Natural killer cell (primary cell): ENCODE measurements around the gene TMPRSS3. TPM values are rescaled to one million over a fixed set of nuclear protein-coding genes. Genes with fewer than 3 reads are reported as not detected.

Experiments
- ATAC-seq, 3 donors: fragments of 150-1000 bp in 2 of 3; fragments of 200-7000 bp in 1 of 3; cut with Tn5 transposase; 1 replicate in 1 of 3; 2 replicates in 2 of 3; pipeline ENCODE4 v1.10.0; 2021; ENCODE audit warnings: mild to moderate bottlenecking in 2 of 3, moderate library complexity in 2 of 3
- DNase-seq, 2 donors: peaks; one replicate each; pipeline versions ENCODE4 v3.0.0 to v3.0.0-alpha.2; 2013 to 2021; ENCODE audit warnings: mixed read lengths in 1 of 2
- H3K27ac ChIP-seq: one replicate; pipeline ENCODE4 v1.5.1; 2013; ENCODE audit warnings: mild to moderate bottlenecking, low read length
- H3K27me3 ChIP-seq: one replicate; pipeline ENCODE4 v1.6.1; 2013; ENCODE audit warnings: low read length; ENCODE audit not compliant: control insufficient read depth, insufficient read depth
- H3K36me3 ChIP-seq: one replicate; pipeline ENCODE4 v1.6.1; 2013; ENCODE audit warnings: low read length; ENCODE audit not compliant: control insufficient read depth, insufficient read depth
- H3K4me1 ChIP-seq: one replicate; pipeline ENCODE4 v1.6.1; 2013; ENCODE audit warnings: low read length; ENCODE audit not compliant: control insufficient read depth, insufficient read depth
- H3K4me3 ChIP-seq: one replicate; pipeline ENCODE4 v1.5.1; 2013; ENCODE audit warnings: low read length
- H3K9me3 ChIP-seq: one replicate; pipeline ENCODE4 v1.6.1; 2013; ENCODE audit warnings: low read length; ENCODE audit not compliant: control insufficient read depth, insufficient read depth
- H3K27ac Mint-ChIP-seq, 2 donors: one replicate each; pipeline ENCODE4 v1.8.0; 2022; ENCODE audit warnings: mild to moderate bottlenecking in 2 of 2, mixed read lengths in 2 of 2, moderate library complexity in 1 of 2
- H3K27me3 Mint-ChIP-seq, 2 donors: one replicate each; pipeline ENCODE4 v1.8.0; 2022; ENCODE audit warnings: low read depth in 2 of 2, mixed read lengths in 2 of 2
- H3K36me3 Mint-ChIP-seq: one replicate; pipeline ENCODE4 v1.8.0; 2022; ENCODE audit warnings: mixed read lengths
- H3K4me1 Mint-ChIP-seq, 2 donors: one replicate each; pipeline ENCODE4 v1.8.0; 2022; ENCODE audit warnings: mixed read lengths in 2 of 2
- H3K4me3 Mint-ChIP-seq: one replicate; pipeline ENCODE4 v1.8.0; 2022; ENCODE audit warnings: mild to moderate bottlenecking, moderate library complexity, mixed read lengths
- H3K9me3 Mint-ChIP-seq, 2 donors: one replicate each; pipeline ENCODE4 v1.8.0; 2022; ENCODE audit warnings: mixed read lengths in 2 of 2
- CTCF ChIP-seq: fragments of 200-600 bp; IDR thresholded peaks from one replicate; pipeline ENCODE4 v1.8.0; 2022; ENCODE audit warnings: antibody characterized with exemption
- WGBS: methylation state at CpG from one replicate; pipeline ENCODE4 v1.1.7; 2013; ENCODE audit warnings: missing lambda C conversion rate; ENCODE audit not compliant: insufficient coverage; 5-methylcytosine and 5-hydroxymethylcytosine counted together
- intact Hi-C: fragments of 100-400 bp; cut with micrococcal nuclease; formaldehyde crosslinking; loops from one replicate; pipeline ENCODE4 v1.14.2; 2022
- total RNA-seq, 4 donors: library from RNA; stranded (reverse); fragments of 120-200 nt in 1 of 4; gene quantifications; one replicate each; pipeline versions ENCODE4 v1.2.3 to v1.2.4, GENCODE V29; 2013 to 2022

Gene TMPRSS3
- total RNA-seq, 3 donors from 2014 or later (not counting 1 experiment from before 2014, with no cell fraction given), result 0.25 TPM; not detected in 2

DNA sequence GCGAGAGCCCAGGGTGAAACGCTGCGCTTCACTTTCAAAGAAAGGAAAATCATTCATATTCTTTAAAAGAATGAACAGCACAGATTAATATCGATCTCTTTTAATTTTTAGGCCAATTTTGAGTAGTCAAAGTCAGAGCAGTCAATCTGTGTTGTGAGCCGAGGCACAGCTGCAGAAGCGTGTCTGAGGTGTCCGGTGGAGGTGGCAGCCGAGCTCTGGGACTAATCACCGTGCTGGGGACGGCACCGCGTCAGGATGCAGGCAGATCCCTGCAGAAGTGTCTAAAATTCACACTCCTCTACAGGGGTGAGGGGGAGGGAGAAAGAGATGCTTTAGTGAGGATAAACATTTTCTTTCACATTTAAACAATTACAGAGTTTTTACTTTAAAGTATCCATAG lies 33.7 kb downstream of the TMPRSS3 start:
- H3K9me3 Mint-ChIP-seq, result no peaks in the 10 kb centered on the region
- Histone ChIP-seq H3K27ac (no peak overlapping the region), H3K9me3 (peaks cover 6% of the 10 kb centered on the region), H3K27me3 (peaks cover 7% of the 10 kb centered on the region), H3K4me1 (peaks cover 9% of the 10 kb centered on the region), H3K4me3 (no peak overlapping the region), H3K36me3 (no peaks in the 10 kb centered on the region)
- 92% methylated on average over 9 of the region's 12 CpGs for WGBS
- DNase-seq (no peak), ATAC-seq (no peak)
- no peak overlapping the region for H3K4me3 Mint-ChIP-seq
- H3K4me1 Mint-ChIP-seq, result no peaks in the 10 kb centered on the region
- no peak overlapping the region for H3K27ac Mint-ChIP-seq
- intact Hi-C loops, result no loop called here
- H3K36me3 Mint-ChIP-seq, result no peaks in the 10 kb centered on the region
- H3K27me3 Mint-ChIP-seq, result peaks cover 31 to 38% of the 10 kb centered on the region in 2 donors
- TF ChIP-seq CTCF, result no peak

- TF ChIP-seq CTCF, result no peak
- H3K27me3 Mint-ChIP-seq, result peaks cover 31 to 47% of the 10 kb centered on the region in 2 donors
- H3K9me3 Mint-ChIP-seq, result no peaks in the 10 kb centered on the region
- Histone ChIP-seq H3K4me3 (no peak overlapping the region), H3K4me1 (peaks cover 9% of the 10 kb centered on the region), H3K27ac (no peak overlapping the region), H3K27me3 (peaks cover 10% of the 10 kb centered on the region), H3K36me3 (no peaks in the 10 kb centered on the region), H3K9me3 (peaks cover 6% of the 10 kb centered on the region)
- intact Hi-C loops, result no loop called here
- WGBS, result 71% methylated on average over 7 of the region's 7 CpGs
- no peaks in the 10 kb centered on the region for H3K36me3 Mint-ChIP-seq
- ATAC-seq, result no peak
- no peak overlapping the region for H3K27ac Mint-ChIP-seq
- H3K4me3 Mint-ChIP-seq, result no peak overlapping the region
- H3K4me1 Mint-ChIP-seq, result no peaks in the 10 kb centered on the region
- no peak for DNase-seq
Observed at GRCh38 chr21:42361286-42361685, 34.6 kb downstream of the TMPRSS3 start.

- H3K27me3 Mint-ChIP-seq, result peaks cover 36 to 55% of the 10 kb centered on the region in 2 donors
- 66% methylated on average over 2 of the region's 2 CpGs for WGBS
- Histone ChIP-seq H3K4me3 (no peak overlapping the region), H3K9me3 (peaks cover 6% of the 10 kb centered on the region), H3K27ac (no peak overlapping the region), H3K36me3 (no peaks in the 10 kb centered on the region), H3K4me1 (peaks cover 9% of the 10 kb centered on the region), H3K27me3 (peaks cover 7% of the 10 kb centered on the region)
- ATAC-seq (peak in 1 of 3 donors; percentile 25), DNase-seq (peak in 1 of 2 donors; percentile 37)
- no peaks in the 10 kb centered on the region for H3K4me1 Mint-ChIP-seq
- no peaks in the 10 kb centered on the region for H3K9me3 Mint-ChIP-seq
- intact Hi-C loops, result no loop called here
- H3K4me3 Mint-ChIP-seq, result no peak overlapping the region
- H3K27ac Mint-ChIP-seq, result no peak overlapping the region
- no peaks in the 10 kb centered on the region for H3K36me3 Mint-ChIP-seq
- TF ChIP-seq CTCF, result no peak
Observed at GRCh38 chr21:42360317-42360716, 35.5 kb downstream of the TMPRSS3 start.

DNA sequence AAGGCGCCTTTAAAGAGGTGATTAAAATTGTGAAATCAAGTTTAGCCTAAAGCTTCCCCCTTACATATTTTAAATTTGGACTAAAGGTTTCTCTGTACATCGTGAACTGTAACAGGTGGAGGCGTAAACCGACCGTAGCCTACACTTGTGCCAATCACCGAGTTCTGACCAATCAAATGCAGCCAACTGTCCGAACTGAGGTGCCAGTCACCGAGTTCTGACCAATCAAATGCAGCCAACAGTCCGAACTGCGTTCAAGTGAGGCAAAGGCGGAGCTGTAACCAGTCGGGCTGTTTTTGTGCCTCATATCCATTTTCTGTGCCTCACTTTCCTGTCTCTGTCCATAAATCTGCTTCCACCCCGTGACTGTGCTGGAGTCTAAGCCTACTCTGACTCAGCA lies 36.9 kb downstream of the TMPRSS3 start:
- Histone ChIP-seq H3K9me3 (peaks cover 8% of the 10 kb centered on the region), H3K36me3 (no peaks in the 10 kb centered on the region), H3K4me3 (no peak overlapping the region), H3K4me1 (peaks cover 9% of the 10 kb centered on the region), H3K27ac (no peak overlapping the region), H3K27me3 (peaks cover 7% of the 10 kb centered on the region)
- no peak for TF ChIP-seq CTCF
- H3K9me3 Mint-ChIP-seq, result peaks cover 0 to 3% of the 10 kb centered on the region in 2 donors
- no peaks in the 10 kb centered on the region for H3K4me1 Mint-ChIP-seq
- 88% methylated on average over 12 of the region's 13 CpGs for WGBS
- DNase-seq (no peak), ATAC-seq (no peak)
- H3K27ac Mint-ChIP-seq, result no peak overlapping the region
- intact Hi-C loops, result no loop called here
- peaks cover 32 to 58% of the 10 kb centered on the region in 2 donors for H3K27me3 Mint-ChIP-seq
- H3K36me3 Mint-ChIP-seq, result peaks cover 11% of the 10 kb centered on the region
- H3K4me3 Mint-ChIP-seq, result no peak overlapping the region
